ENCODE data around the gene GAS1. TPM values are rescaled to one million over a fixed set of nuclear protein-coding genes. Genes with fewer than 3 reads are reported as not detected.
A peak's percentile ranks its signal among the peaks of the same experiment; 100 is the strongest.

The GAS1 gene
- total and polyA plus RNA-seq, 2 of the 4 experiments (the other 2 are of a cell fraction), result 1.8 to 2.2 TPM

DNA sequence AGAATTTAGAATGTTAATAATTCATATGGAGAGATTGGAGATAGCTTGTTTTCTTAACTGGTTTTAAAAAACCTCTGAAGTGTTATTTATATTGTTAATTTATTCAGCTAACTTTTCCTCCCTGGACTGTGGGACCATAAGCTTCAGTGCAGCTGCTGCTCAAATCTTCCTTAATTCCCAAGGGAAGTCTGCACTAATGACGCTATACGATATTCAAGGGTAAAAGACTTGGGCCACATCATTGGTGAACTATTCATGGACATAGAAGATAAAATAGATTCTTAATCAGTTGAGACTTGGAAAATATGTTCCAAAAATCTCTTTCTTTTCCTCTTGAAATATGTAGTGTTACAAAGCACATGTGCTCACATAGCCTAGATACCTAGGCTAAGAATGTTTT is 31.1 kb upstream of the GAS1 start:
- Histone ChIP-seq H3K9me3 (ENCODE audit: control insufficient read depth, insufficient read depth, low read length) (no peaks in the 10 kb centered on the region), H3K9me1 (ENCODE audit: insufficient read depth, low read length) (peaks cover 12% of the 10 kb centered on the region), H2BK20ac (ENCODE audit: low read depth, low read length) (peak overlapping the region; percentile 26; the same call in 1 of the 2 replicates), H2BK5ac (ENCODE audit: low read depth, low read length, poor library complexity, severe bottlenecking) (peak overlapping the region; percentile 44), H4K20me1 (ENCODE audit: insufficient read depth, low read length) (no peaks in the 10 kb centered on the region), H3K18ac (ENCODE audit: low read depth, low read length) (0 out of 2 replicates have a peak overlapping the region, but pooled peaks have one; percentile 42), H3K4me1 (ENCODE audit: control insufficient read depth, insufficient read depth, low read length) (peaks cover 27% of the 10 kb centered on the region), H3K9ac (ENCODE audit: low read depth, low read length) (no peak overlapping the region), H3K23ac (ENCODE audit: low read depth, low read length) (no peak overlapping the region), H3K56ac (ENCODE audit: extremely low read depth, insufficient read depth, low read length) (no peak overlapping the region), H2BK120ac (ENCODE audit: low read depth, low read length) (peak overlapping the region; percentile 42; the same call in 1 of the 2 replicates), H2AK5ac (ENCODE audit: low read depth, low read length) (0 out of 2 replicates have a peak overlapping the region, but pooled peaks have one; percentile 53), H3K36me3 (ENCODE audit: control insufficient read depth, insufficient read depth, low read length) (no peaks in the 10 kb centered on the region), H2BK15ac (ENCODE audit: low read depth, low read length) (no peak overlapping the region), H4K91ac (ENCODE audit: insufficient read depth, low read depth, low read length) (0 out of 2 replicates have a peak overlapping the region, but pooled peaks have one; percentile 45), H3K79me1 (ENCODE audit: low read depth in 1 of 2, low read length in 2 of 2) (no peaks in the 10 kb centered on the region), H3K14ac (replicated peaks; ENCODE audit: low read depth, low read length) (peak overlapping the region; percentile 60; the same call in 1 of the 2 replicates), H2AK9ac (replicated peaks; ENCODE audit: low read depth, low read length, poor library complexity) (no peak overlapping the region), H3K27ac (ENCODE audit: insufficient read depth, low read length) (no peak overlapping the region), H2AFZ (replicated peaks; ENCODE audit: low read length, poor library complexity) (no peak overlapping the region), H4K8ac (ENCODE audit: low read depth in 2 of 2, low read length in 2 of 2) (no peak overlapping the region; a peak in 2 of 4 replicates), H3K4me3 (ENCODE audit: insufficient read depth, low read depth, low read length) (no peak overlapping the region), H3K27me3 (ENCODE audit: control insufficient read depth, insufficient read depth, low read length) (no peaks in the 10 kb centered on the region), H4K5ac (ENCODE audit: low read depth, low read length) (no peak overlapping the region), H3K4me2 (ENCODE audit: low read depth, low read length) (no peak overlapping the region), H3K4ac (ENCODE audit: low read depth, low read length) (0 out of 2 replicates have a peak overlapping the region, but pooled peaks have one; percentile 41)
- no CpG with 5 or more reads among the region's 2 CpGs for WGBS, 2 experiments (ENCODE audit: extremely low coverage in 2 of 2, insufficient read length in 1 of 2)
- ChIA-PET CTCF (interaction anchor here (0.6 kb wide), 1 partner anchor 759 kb away, joined by 4 read pairs; no protein-coding TSS in a partner anchor), POLR2A (ENCODE audit: unreplicated experiment) (no interaction called here)
- dilution Hi-C loops (cut with HindIII; ENCODE audit: low sequenced_read_pairs, unreplicated experiment), result no loop called here
- BruUV-seq (replicated peaks), result no TSS peak
- in situ Hi-C loops (cut with MboI; ENCODE audit: low sequenced_read_pairs), result no loop called here
- intact Hi-C loops (cut with micrococcal nuclease), result no loop called here
- DNase-seq (peak; percentile 65), ATAC-seq (ENCODE audit: low read depth) (no peak)
- no peak for TF ChIP-seq RAD21 (IDR thresholded peaks at IDR 0.05; ENCODE audit: low read length)
- no peak for TF ChIP-seq CEBPB (IDR thresholded peaks at IDR 0.05; ENCODE audit: low read depth, low read length)
- TF ChIP-seq MAZ (IDR thresholded peaks at IDR 0.05; ENCODE audit: borderline replicate concordance, low read depth, low read length), result no peak
- no peak for TF ChIP-seq CHD1 (IDR thresholded peaks at IDR 0.05; ENCODE audit: low read depth, low read length)
- TF ChIP-seq, protein P1, sequence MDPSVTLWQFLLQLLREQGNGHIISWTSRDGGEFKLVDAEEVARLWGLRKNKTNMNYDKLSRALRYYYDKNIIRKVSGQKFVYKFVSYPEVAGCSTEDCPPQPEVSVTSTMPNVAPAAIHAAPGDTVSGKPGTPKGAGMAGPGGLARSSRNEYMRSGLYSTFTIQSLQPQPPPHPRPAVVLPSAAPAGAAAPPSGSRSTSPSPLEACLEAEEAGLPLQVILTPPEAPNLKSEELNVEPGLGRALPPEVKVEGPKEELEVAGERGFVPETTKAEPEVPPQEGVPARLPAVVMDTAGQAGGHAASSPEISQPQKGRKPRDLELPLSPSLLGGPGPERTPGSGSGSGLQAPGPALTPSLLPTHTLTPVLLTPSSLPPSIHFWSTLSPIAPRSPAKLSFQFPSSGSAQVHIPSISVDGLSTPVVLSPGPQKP (IDR thresholded peaks at IDR 0.05; ENCODE audit: borderline replicate concordance, low read depth, low read length), result no peak
- TF ChIP-seq SMC3 (IDR thresholded peaks at IDR 0.05; ENCODE audit: low read depth, low read length), result no peak
- no peak for TF ChIP-seq MXI1 (IDR thresholded peaks at IDR 0.05; ENCODE audit: borderline replicate concordance, low read depth, low read length)
- TF ChIP-seq RFX5 (IDR thresholded peaks at IDR 0.05; ENCODE audit: low read depth, low read length), result no peak

Data from IMR-90 (cell line).